Smooth muscle cell (in vitro differentiated cells): ENCODE results near the gene ST6GALNAC4. TPM values are rescaled to one million over a fixed set of nuclear protein-coding genes. Genes with fewer than 3 reads are reported as not detected.

Source experiments
- DNase-seq: peaks from one replicate; lab custom pipeline; 2025; ENCODE audit not compliant: unreplicated experiment; lab: John Stamatoyannopoulos, UW
- H2AFZ ChIP-seq: fragments of 200-600 bp; sonication (generic); 2 replicates; pipeline ENCODE4 v1.6.0; 2016; ENCODE audit warnings: antibody characterized with exemption, low read depth, mild to moderate bottlenecking
- H3F3A ChIP-seq: fragments of 200-600 bp; sonication (generic); 2 replicates; pipeline ENCODE4 v1.6.0; 2017; ENCODE audit warnings: antibody characterized with exemption, low read depth
- H3K27ac ChIP-seq: fragments of 200-600 bp; sonication (generic); 2 replicates; pipeline ENCODE4 v1.5.1; 2016; ENCODE audit warnings: low read depth, mild to moderate bottlenecking
- H3K27me3 ChIP-seq: fragments of 200-600 bp; sonication (generic); 2 replicates; pipeline ENCODE4 v1.6.1; 2016; ENCODE audit warnings: low read depth, mild to moderate bottlenecking
- H3K36me3 ChIP-seq: fragments of 200-600 bp; sonication (generic); 2 replicates; pipeline ENCODE4 v1.5.1; 2016; ENCODE audit warnings: low read depth
- H3K4me1 ChIP-seq: fragments of 200-600 bp; sonication (generic); 2 replicates; pipeline ENCODE4 v1.5.1; 2016; ENCODE audit warnings: low read depth
- H3K4me2 ChIP-seq: fragments of 200-600 bp; sonication (generic); 2 replicates; pipeline ENCODE4 v1.6.0; 2016; ENCODE audit warnings: mild to moderate bottlenecking
- H3K4me3 ChIP-seq: fragments of 200-600 bp; sonication (generic); 2 replicates; pipeline ENCODE4 v1.5.1; 2016; ENCODE audit warnings: mild to moderate bottlenecking
- H3K79me2 ChIP-seq: fragments of 200-600 bp; sonication (generic); 2 replicates; pipeline ENCODE4 v1.6.0; 2016; ENCODE audit warnings: low read depth, mild to moderate bottlenecking
- H3K9ac ChIP-seq: fragments of 200-600 bp; sonication (generic); 2 replicates; pipeline ENCODE4 v1.6.0; 2016; ENCODE audit warnings: low read depth
- H3K9me3 ChIP-seq: fragments of 200-600 bp; sonication (generic); replicated peaks from 2 replicates; pipeline ENCODE4 v1.5.1; 2016; ENCODE audit warnings: low read depth
- H4K20me1 ChIP-seq: fragments of 200-600 bp; sonication (generic); 2 replicates; pipeline ENCODE4 v1.6.0; 2016; ENCODE audit warnings: low read depth
- CTCF ChIP-seq: fragments of 200-600 bp; sonication (generic); IDR thresholded peaks from 2 replicates; pipeline ENCODE4 v1.5.1; 2017; ENCODE audit warnings: borderline replicate concordance, mild to moderate bottlenecking, antibody characterized with exemption; ENCODE audit not compliant: insufficient read depth, poor library complexity, severe bottlenecking
- WGBS: methylation state at CpG from one replicate; pipeline ENCODE4 v1.1.7; 2016; ENCODE audit warnings: low lambda C conversion rate; 5-methylcytosine and 5-hydroxymethylcytosine counted together
- polyA plus RNA-seq: library from polyadenylated mRNA; unstranded; fragments of >200 nt; fragmentation: Nextera tagmentation; extraction: Ambion mirVana; gene quantifications from 2 replicates; pipeline ENCODE4 v1.2.1, GENCODE V29; 2016
- total RNA-seq: library from RNA; depleted of rRNA; stranded (reverse); fragments of >200 nt; gene quantifications from 2 replicates; pipeline ENCODE4 v1.2.3, GENCODE V29; 2014

Gene ST6GALNAC4
- total and polyA plus RNA-seq, 2 experiments from 2014 or later: 12.1 to 22.5 TPM

GRCh38 chr9:127866535-127866934, 50.3 kb downstream of the ST6GALNAC4 start:
- no peak overlapping the region for H3K4me3 ChIP-seq
- 98% methylated on average over 13 of the region's 13 CpGs for WGBS
- no peaks in the 10 kb centered on the region for H3F3A ChIP-seq
- H3K27me3 ChIP-seq: no peaks in the 10 kb centered on the region
- no peak overlapping the region for H3K4me2 ChIP-seq
- H3K9ac ChIP-seq: no peak overlapping the region
- no peaks in the 10 kb centered on the region for H3K36me3 ChIP-seq
- H3K27ac ChIP-seq: no peak overlapping the region
- H4K20me1 ChIP-seq: no peaks in the 10 kb centered on the region
- no peaks in the 10 kb centered on the region for H3K9me3 ChIP-seq
- no peak for DNase-seq
- no peaks in the 10 kb centered on the region for H3K4me1 ChIP-seq
- no peak for TF ChIP-seq CTCF
- H2AFZ ChIP-seq: no peak overlapping the region
- H3K79me2 ChIP-seq: no peaks in the 10 kb centered on the region

- no peak overlapping the region for H3K9ac ChIP-seq
- no peak overlapping the region for H3K27ac ChIP-seq
- no peak for TF ChIP-seq CTCF
- no peaks in the 10 kb centered on the region for H3K4me1 ChIP-seq
- no peak overlapping the region for H2AFZ ChIP-seq
- DNase-seq: no peak
- H3K9me3 ChIP-seq: no peaks in the 10 kb centered on the region
- WGBS: 67% methylated on average over 11 of the region's 19 CpGs
- H4K20me1 ChIP-seq: no peaks in the 10 kb centered on the region
- no peak overlapping the region for H3K4me2 ChIP-seq
- H3K79me2 ChIP-seq: no peaks in the 10 kb centered on the region
- no peaks in the 10 kb centered on the region for H3F3A ChIP-seq
- H3K36me3 ChIP-seq: no peaks in the 10 kb centered on the region
- H3K27me3 ChIP-seq: no peaks in the 10 kb centered on the region
- H3K4me3 ChIP-seq: no peak overlapping the region
These were observed 51.0 kb downstream of the ST6GALNAC4 start for GRCh38 chr9:127865645-127866464.

- 78% methylated on average over 13 of the region's 13 CpGs for WGBS
- TF ChIP-seq CTCF: no peak
- no peak overlapping the region for H3K4me3 ChIP-seq
These were observed 53.6 kb downstream of the ST6GALNAC4 start for GRCh38 chr9:127863191-127863621.

More at GRCh38 chr9:127863191-127863621, 53.6 kb downstream of the ST6GALNAC4 start:
- Histone ChIP-seq H3K36me3 (no peaks in the 10 kb centered on the region), H3K9ac (no peak overlapping the region), H2AFZ (no peak overlapping the region), H3K27ac (no peak overlapping the region), H3K79me2 (no peaks in the 10 kb centered on the region), H4K20me1 (no peaks in the 10 kb centered on the region), H3K4me2 (no peak overlapping the region), H3K9me3 (no peaks in the 10 kb centered on the region), H3F3A (no peaks in the 10 kb centered on the region), H3K27me3 (no peaks in the 10 kb centered on the region), H3K4me1 (no peaks in the 10 kb centered on the region)
- no peak for DNase-seq
